HG03108 (cell line): ENCODE measurements around the gene HTRA3.

Experiments used
- ATAC-seq: cut with Tn5 transposase; IDR thresholded peaks from one replicate; pipeline ENCODE4 v1.9.1; 2021; ENCODE audit warnings: moderate library complexity; ENCODE audit not compliant: unreplicated experiment

Gene HTRA3

GRCh38 chr4:8265171-8265929, 4.2 kb upstream of the HTRA3 start:
- ATAC-seq, result no peak

GRCh38 chr4:8266088-8266487, 3.5 kb upstream of the HTRA3 start:
- ATAC-seq, result no peak

- no peak for ATAC-seq
These were observed 3.0 kb upstream of the HTRA3 start for GRCh38 chr4:8266508-8266907.

- ATAC-seq, result no peak
These were observed 2.5 kb upstream of the HTRA3 start for GRCh38 chr4:8267077-8267476.

- ATAC-seq, result no peak
These were observed 1.3 kb upstream of the HTRA3 start for GRCh38 chr4:8268211-8268610.

GRCh38 chr4:8268901-8269534, 536 bp upstream of the HTRA3 start:
- ATAC-seq, result no peak

- ATAC-seq, result no peak
These were observed 841 bp downstream of the HTRA3 start for GRCh38 chr4:8270418-8270771.

GRCh38 chr4:8270912-8271815, 1.6 kb downstream of the HTRA3 start:
- ATAC-seq, result no peak

- no peak for ATAC-seq
These were observed 2.3 kb downstream of the HTRA3 start for GRCh38 chr4:8271821-8272220.

- ATAC-seq, result no peak
These were observed 3.2 kb downstream of the HTRA3 start for GRCh38 chr4:8272472-8273428.

- ATAC-seq, result no peak
These were observed 3.9 kb downstream of the HTRA3 start for GRCh38 chr4:8273450-8273849.

GRCh38 chr4:8274066-8274652, 4.6 kb downstream of the HTRA3 start:
- ATAC-seq, result no peak

- ATAC-seq, result no peak
These were observed 5.4 kb downstream of the HTRA3 start for GRCh38 chr4:8274765-8275547.

GRCh38 chr4:8275548-8275910, 6.0 kb downstream of the HTRA3 start:
- no peak for ATAC-seq

- no peak for ATAC-seq
These were observed 7.0 kb downstream of the HTRA3 start for GRCh38 chr4:8276358-8277240.

- ATAC-seq, result no peak
These were observed 7.9 kb downstream of the HTRA3 start for GRCh38 chr4:8277356-8278008.

- ATAC-seq, result no peak
These were observed 8.4 kb downstream of the HTRA3 start for GRCh38 chr4:8278009-8278395.
